Stimulated activated CD4-positive, alpha-beta T cell treated with anti-CD3 and anti-CD28 coated beads, Interleukin-12 subunit alpha, Interleukin-12 subunit beta, amount 100 ng/mL, for 24 hours (primary cell): ENCODE results near the gene TMTC4.
"Not testable (repeated sequence)": the region's sequence is repeated elsewhere in the genome, so short reads cannot be mapped to it uniquely, and the experiment has no call there.

ENCODE experiments used
- DNase-seq, 2 experiments: peaks; one replicate each; pipeline ENCODE4 v3.0.0-alpha.2; 2020; ENCODE audit warnings: low read depth in 2 of 2

The TMTC4 gene

DNA sequence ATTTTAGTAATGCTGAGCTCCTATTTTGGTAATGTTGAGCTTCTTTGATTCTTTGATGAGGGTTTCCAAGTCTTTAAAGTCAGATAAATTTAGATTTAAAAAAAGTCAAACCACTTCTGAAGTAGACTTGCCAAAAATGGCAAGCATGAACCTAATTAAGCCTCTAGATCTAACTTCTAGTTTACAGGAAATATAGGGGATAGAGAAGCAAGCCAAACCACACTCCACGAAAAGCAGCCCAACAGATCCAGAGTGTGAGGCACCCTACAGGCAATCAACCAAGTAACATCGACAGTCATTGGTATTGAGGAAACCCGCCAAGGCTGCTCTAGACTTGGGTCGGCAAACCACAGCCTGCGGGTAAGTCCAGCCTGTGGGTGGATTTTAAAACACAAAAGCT, 89.7 kb downstream of the TMTC4 start:
- DNase-seq: no peak

DNA sequence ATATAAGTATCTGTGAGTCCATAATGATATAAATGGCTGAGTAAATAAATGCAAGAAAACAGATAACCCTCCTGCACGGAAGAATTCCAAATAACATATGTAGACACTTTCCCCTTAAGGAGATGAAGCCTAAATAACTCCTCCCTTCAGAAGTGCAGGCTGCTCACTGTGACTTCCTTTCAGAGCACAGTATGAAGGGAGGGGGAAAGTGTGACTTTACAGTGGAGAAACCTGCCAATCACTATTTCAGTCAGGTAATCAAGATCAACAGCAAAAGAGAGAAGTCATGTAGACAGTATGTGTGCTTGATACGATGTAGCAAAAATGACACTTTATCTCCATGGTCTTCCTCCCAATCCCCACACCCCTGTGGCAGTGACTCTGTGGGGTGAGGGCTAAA, 93.1 kb downstream of the TMTC4 start:
- DNase-seq: no peak

DNA sequence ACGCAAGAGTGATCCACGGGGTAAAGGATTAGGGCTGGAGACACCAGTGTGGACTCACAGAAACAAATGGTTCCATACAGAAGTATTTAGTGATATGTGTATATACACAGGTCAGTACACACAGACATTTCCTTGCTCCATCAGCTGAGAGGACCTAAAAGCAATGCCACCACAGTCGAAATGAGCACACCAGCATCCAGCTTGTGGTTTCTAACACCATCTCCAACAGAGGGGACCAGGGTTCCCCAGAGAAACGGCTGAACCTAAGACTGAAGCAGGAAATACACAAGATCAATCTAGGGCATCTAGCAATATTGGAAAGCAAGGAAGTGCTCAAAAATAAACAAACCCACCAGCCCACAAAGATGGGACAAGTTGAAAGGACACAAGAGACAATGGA, 93.6 kb downstream of the TMTC4 start:
- no peak for DNase-seq

DNA sequence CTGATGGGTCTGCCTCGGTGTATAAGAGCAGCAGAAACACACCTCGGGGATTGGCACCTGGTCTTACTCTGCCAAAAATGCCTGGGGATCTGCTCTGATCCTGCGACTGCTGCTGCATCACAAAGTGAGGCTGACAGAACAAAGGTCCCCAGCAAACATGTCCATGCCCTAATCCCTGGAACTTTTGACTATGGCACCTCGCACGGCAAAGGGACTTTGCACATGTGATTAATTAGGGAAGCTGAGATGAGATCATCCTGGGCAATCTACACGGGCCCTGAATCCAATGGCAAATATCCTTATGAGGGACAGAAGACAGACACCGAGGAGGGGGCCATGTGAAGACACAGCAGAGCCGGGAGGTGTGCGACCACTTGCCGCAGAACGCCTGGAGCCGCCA, 94.5 kb downstream of the TMTC4 start:
- DNase-seq: no peak

DNA sequence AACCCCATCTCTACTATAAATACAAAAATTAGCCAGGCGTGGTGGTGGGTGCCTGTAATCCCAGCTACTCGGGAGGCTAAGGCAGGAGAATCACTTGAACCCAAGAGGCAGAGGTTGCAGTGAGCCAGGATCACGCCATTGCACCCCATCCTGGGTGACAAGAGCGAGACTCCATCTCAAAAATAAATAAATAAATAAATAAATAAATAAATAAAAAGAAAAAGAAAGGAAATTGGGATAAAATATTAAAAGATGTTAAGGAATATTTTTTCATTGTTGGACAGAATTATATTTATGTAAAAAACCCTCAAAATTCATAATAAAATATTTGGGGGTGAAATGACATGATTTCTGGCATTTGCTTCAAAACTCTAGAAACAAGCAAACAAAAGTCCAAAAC, 97.4 kb downstream of the TMTC4 start:
- DNase-seq: not testable (repeated sequence)

DNA sequence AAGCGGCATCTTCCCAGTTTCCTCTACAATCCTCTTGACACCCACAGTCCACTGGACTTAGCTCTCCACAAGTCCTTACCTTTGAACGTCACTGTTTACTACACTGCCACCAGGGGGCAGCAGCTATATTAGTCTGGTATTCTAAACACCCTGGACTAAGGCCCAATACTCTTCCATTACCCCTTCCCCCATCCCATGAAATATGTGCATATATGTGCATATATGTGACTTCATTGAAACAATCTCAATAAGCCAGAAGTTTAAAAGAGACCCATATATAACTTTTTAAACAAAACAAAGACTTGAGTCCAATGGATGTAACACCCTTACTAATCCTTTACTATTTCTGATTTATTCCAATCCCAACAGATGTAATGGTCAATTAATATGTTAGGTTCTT, 101.5 kb downstream of the TMTC4 start:
- DNase-seq: peak; percentile 45 to 71

DNA sequence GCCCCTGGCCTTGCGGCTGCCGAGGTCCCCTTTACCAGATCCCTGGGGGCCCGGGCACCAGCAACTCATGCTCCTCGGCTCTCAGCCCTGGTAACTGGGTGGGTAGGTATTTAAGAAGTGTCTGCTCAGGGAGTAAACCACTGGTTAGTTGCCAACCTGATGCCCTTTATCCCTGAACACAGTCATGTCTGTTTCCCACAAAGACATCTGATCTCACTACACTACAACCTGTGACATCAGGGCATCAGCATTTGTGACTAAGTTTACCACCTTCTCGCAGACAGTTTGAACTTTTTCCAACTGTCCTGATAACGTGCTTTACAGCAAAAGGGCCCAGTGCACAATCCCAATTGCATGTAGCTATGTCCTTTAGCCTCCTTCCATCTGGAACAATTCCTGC, 108.1 kb downstream of the TMTC4 start:
- no peak for DNase-seq

DNA sequence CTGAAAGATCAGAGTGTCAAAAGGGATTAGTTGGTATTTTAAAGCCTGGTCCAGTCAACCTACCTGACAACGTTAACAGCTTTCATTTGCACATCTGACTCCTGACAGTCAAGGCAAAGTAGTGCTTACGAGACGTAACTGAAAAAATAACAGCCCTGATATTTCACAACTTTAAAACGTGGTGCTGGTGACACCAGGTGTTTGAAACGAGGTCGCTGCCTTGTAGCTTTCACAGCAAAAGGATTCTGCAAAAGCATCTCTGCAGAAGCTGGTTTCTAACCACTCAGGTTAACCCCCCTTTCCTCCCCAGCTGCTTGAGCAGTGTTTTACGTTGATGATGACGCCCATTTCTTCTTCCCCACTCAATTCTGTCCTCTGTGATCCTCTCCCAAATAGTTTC, 109.3 kb downstream of the TMTC4 start:
- no peak for DNase-seq

DNA sequence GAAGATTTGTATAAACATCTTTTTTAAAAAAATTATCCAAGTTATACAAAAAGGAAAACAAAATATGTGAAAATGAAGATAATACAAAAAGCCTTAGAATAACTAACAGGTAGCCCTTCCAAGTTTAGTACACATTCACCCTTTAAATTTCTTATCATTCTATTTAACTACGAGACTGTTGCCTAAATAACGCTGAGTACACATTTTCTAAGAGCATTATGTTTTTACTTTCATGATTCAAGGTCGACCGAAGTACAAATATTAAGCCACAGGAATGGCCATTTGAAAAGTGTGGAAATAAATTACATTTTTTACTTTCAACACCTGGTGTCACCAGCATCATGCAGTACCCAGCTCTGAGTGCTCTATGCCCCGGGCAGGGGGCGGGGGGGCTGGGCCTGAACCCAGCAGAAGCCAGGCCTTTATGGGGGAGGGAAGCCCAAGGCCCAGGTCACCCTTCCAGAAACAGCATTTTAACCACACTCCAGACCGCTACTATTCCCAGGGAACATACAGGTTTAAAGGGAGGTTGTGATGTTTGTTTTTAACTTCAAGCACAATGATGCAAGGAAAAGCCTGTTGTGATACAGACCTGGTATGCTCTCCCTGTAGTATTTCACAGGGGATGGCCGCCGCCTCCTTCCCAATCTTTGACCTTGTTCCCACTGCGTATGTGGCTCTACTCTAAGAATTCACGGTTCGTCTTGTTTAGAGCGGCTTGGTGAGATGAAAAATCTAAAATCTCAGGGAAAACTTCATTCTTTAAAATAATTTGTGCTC, 110.0 kb downstream of the TMTC4 start:
- DNase-seq: no peak

DNA sequence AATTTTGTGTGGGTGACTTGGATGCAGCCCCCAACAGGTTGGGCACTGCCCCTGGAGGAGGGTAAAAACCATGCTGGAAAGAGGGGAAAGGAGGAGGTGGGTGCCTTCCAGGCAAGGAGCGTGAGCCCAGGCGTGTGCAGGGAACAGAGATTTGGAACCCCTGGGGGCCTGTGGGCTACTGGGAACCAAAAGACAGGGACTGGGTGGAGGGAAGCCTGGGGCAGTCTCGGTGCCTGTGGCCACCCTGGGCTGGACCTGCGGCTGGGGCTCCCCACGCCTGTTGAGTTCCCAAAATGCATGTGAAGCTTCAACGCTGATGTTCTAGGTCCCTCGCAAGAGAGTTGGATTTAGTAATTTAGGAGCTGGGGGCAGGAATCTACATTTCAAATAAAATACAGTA, 110.8 kb downstream of the TMTC4 start:
- DNase-seq: no peak

DNA sequence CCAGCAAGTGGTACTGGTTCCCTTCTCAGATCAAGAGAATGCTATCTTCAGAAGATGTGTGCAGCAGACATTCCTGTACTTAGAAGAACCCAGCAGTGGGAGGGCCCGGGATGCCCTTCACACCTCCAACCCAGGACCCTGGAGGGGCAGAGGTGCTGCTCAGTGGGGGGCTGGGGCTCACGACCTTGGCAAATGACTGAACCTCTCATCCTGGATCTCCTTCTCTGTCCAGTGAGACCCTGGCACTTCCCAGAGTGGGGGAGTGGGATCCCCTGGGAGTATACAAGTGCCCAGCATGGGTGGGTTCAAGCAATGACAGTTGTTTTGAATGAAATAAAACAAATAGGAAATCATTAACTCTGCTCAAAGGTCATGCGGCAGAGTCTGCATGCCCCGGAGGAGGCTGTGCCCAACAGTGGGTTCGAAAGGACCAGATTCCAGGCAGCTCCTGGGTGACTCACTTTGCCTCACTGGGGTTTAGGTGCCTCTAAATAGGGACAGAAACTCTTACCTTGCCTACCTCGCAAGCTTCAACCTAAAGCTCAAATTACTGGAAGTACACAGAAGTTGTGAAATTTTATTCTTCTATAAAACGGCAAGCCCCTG, 112.9 kb downstream of the TMTC4 start:
- DNase-seq: no peak

DNA sequence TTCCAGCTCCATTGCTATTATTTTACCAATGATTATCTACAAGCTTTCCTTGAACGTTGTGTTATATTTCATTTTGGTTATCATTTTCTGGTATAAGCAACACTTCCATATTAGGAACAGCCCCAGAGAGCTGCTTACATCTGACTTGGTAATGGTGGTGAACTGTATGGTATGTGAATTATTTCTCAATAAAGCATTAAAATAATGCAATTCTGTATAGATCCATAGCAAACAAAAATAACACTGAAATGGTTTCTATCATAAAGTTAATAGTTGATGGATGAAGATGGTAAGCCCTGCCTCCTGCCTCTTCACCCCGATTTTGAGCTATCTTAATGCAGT, 113.5 kb downstream of the TMTC4 start:
- DNase-seq: no peak

DNA sequence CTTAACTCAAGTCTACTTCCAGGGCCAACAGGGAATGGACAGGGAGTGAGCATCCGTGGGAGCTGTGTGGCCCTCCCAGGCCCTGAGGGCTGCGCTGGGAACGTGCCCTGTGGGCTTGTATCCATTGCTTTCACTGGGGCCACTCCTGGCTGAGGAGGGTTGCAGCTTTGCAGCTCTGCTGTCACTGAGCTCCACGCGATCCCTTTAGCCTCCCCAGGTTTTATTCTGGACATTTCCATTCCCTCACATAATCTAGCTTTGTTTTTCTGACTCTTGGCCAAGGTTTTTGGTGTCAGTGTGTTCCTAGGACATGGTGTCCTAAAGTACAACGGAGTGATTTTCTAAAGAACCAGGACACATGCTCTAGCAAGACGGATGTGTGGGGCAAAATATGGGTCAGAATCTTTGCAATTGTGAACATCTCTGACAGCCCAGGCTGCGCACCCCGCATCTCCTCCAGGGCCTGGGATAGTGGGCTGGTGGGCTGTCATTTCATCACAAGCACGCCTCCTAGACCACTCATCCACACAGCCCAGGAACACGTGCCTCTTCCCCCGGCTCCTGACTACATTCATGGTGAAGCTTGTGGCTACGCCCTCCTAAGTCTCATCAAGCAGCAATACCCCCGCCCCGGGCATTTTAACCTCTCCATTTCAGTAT, 114.0 kb downstream of the TMTC4 start:
- no peak for DNase-seq

DNA sequence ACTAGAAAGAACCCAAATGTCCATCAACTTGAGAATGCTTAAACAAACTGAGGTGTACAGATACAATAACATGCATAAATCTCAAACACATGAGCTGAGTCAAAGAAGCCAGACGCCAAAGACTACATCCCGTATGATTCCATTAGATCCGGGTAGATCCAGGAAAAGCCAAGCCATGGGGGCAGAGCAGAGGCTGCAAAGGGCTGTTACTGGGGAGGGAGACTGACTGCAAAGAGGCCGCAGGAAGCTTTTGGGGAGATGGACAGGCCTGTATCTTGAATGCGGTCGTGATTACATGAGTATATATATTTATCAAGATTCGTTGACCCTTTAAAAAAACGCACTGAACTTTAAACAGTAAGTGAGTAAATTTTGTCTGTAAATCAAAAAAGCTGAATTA, 114.7 kb downstream of the TMTC4 start:
- no peak for DNase-seq
